ENCODE results near the gene CEACAM21. TPM values are rescaled to one million over a fixed set of nuclear protein-coding genes. Genes with fewer than 3 reads are reported as not detected.

CEACAM21 gene
- total RNA-seq, 4 donors from 2014 or later: 0.60 to 2.2 (median 0.87) TPM; not detected in 1

DNA sequence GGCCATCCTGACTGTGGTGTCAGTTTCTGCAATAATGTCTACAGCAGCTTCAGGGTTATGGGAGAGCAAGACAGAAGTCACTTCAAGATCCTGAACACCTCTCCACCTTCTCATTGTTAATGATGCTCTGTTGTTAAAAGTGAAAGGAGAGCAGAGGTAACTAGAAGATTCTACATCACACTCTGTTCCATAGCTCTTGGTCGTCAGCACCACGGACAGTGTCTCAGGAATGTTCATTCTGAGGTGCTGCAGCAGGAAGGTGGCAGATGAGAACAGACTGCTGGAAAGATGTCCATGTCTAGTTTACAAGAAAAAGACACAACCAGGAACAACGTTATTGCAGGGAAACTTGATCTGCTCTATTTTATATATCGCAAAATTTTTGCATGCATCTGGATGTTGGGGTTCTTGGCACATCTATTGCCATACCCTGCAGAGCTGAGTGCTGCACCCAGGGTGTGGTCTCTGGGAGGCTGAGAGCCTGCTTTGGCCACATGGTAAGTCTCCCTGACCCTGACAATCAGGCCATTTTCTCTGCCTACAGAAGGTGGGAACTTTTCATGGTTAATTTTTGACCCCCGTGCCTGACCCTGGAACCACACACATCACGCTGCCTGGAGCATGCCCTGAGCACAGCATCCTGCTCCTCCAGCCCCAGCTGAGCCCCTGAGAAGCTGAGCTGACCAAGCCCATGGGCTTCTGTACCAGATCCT is 12.7 kb downstream of the CEACAM21 start:
- TF ChIP-seq POLR2A (IDR thresholded peaks at IDR 0.05) (no peak), EP300 (IDR thresholded peaks at IDR 0.05) (no peak)
- TF ChIP-seq, protein P1, sequence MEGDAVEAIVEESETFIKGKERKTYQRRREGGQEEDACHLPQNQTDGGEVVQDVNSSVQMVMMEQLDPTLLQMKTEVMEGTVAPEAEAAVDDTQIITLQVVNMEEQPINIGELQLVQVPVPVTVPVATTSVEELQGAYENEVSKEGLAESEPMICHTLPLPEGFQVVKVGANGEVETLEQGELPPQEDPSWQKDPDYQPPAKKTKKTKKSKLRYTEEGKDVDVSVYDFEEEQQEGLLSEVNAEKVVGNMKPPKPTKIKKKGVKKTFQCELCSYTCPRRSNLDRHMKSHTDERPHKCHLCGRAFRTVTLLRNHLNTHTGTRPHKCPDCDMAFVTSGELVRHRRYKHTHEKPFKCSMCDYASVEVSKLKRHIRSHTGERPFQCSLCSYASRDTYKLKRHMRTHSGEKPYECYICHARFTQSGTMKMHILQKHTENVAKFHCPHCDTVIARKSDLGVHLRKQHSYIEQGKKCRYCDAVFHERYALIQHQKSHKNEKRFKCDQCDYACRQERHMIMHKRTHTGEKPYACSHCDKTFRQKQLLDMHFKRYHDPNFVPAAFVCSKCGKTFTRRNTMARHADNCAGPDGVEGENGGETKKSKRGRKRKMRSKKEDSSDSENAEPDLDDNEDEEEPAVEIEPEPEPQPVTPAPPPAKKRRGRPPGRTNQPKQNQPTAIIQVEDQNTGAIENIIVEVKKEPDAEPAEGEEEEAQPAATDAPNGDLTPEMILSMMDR (IDR thresholded peaks at IDR 0.05): no peak
- WGBS, 2 donors: 22 to 31% methylated on average over 6 of the region's 6 CpGs

DNA sequence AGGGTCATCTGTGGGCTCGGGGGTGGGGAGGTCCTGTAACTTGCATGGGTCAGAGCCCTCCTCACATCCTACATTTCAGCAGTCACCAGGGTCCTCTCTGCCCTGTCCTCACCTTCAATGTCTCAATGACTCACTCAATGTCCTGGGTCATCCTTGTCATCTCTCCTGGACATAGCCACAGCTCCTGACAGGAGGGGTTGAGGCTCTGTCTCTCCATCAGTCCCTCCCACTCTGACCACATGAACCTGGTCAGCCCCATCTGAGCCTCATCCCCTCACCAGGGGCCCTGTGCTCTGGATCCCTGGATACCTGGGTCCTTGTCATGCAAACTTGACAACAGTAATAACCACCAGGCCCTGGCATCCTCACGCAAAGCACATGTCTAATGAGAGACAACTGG is 13.4 kb downstream of the CEACAM21 start:
- WGBS, 2 donors: 35 to 59% methylated on average over 2 of the region's 2 CpGs
- TF ChIP-seq EP300 (IDR thresholded peaks at IDR 0.05) (no peak), POLR2A (IDR thresholded peaks at IDR 0.05) (no peak)
- TF ChIP-seq, protein P1 (IDR thresholded peaks at IDR 0.05): no peak
- no peak overlapping the region for H3K27ac ChIP-seq
- no peaks in the 10 kb centered on the region for H3K4me1 ChIP-seq
- no peak for DNase-seq (ENCODE audit: low spot score in 2 of 2)
- peaks cover 0 to 22% (median 0%) of the 10 kb centered on the region in 4 donors for H3K9me3 ChIP-seq
- no peaks in the 10 kb centered on the region for H3K36me3 ChIP-seq
- no peak overlapping the region for H3K4me3 ChIP-seq
- no peaks in the 10 kb centered on the region for H3K27me3 ChIP-seq

More for the DNA sequence above, 12.7 kb downstream of the CEACAM21 start:
- Histone ChIP-seq H3K27me3 (no peaks in the 10 kb centered on the region), H3K36me3 (no peaks in the 10 kb centered on the region), H3K4me3 (no peak overlapping the region), H3K4me1 (no peaks in the 10 kb centered on the region), H3K9me3 (peaks cover 0 to 23% (median 0%) of the 10 kb centered on the region in 4 donors), H3K27ac (no peak overlapping the region)
- peak in 1 of 2 donors; percentile 25 for DNase-seq (ENCODE audit: low spot score in 2 of 2)

DNA sequence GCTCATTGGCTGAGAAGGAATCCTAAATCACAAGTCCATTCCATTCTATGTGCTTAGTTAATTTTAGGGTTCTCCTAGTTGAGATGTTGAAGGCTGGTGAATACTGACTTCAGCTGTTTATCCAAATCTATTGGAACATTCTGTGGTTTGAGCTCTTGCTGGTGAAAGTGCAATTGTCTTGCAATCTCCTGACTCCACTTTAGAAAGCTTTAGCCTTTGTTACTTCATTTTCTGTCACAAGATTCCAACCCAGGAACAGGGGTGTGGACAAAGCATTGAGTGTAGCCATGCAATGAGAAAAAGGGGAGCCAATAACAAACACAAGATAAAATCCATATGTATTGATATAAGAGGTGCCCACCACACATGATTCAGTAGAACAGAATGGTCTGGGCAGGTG is 15.0 kb downstream of the CEACAM21 start:
- Histone ChIP-seq H3K27me3 (no peaks in the 10 kb centered on the region), H3K4me3 (no peak overlapping the region), H3K9me3 (peaks cover 0 to 22% (median 0%) of the 10 kb centered on the region in 4 donors), H3K4me1 (no peaks in the 10 kb centered on the region), H3K36me3 (no peaks in the 10 kb centered on the region), H3K27ac (no peak overlapping the region)
- TF ChIP-seq POLR2A (IDR thresholded peaks at IDR 0.05): no peak
- TF ChIP-seq, protein P1 (IDR thresholded peaks at IDR 0.05): no peak
- no peak for DNase-seq (ENCODE audit: low spot score in 2 of 2)

DNA sequence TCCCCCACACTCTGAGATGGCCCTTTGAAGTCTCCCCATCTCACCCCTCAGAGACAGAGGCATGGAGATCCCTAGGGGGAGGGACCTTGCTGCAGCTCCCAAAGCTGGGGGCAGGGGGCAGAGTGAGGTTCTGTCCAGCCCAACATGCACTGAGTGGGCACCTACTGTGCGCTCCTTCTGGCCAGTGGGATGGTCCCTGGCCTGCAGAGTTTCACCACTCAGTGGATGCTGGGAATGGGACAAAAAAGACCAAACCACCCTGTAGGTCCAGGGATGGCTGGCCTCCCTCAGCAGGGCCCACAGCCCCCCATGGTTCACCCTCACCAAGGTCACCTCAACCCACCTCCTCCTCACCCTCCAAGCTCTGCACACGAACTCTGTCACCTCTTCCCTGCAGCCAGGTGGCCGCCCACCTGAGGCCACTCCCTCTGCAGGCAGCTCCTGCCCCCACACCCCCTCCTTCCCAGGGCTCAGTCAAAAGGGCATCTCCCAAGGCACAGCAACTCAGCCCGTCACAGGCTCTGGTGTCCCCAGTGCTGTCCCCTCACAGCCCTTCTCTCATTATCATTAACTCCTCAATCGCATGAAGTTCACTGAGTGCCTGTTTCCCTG is 16.1 kb downstream of the CEACAM21 start:
- Histone ChIP-seq H3K4me3 (no peak overlapping the region), H3K4me1 (no peaks in the 10 kb centered on the region), H3K27ac (no peak overlapping the region), H3K9me3 (peaks cover 0 to 22% (median 0%) of the 10 kb centered on the region in 4 donors), H3K36me3 (no peaks in the 10 kb centered on the region), H3K27me3 (peaks cover 0 to 3% of the 10 kb centered on the region in 2 donors)
- whole genome bisulfite sequencing, 2 donors: 37 to 62% methylated on average over 4 to 5 of the region's 5 CpGs
- no peak for TF ChIP-seq EP300 (IDR thresholded peaks at IDR 0.05)
- no peak for TF ChIP-seq POLR2A (IDR thresholded peaks at IDR 0.05)
- TF ChIP-seq, protein P1 (IDR thresholded peaks at IDR 0.05): no peak
- DNase-seq (ENCODE audit: low spot score in 2 of 2): no peak

DNA sequence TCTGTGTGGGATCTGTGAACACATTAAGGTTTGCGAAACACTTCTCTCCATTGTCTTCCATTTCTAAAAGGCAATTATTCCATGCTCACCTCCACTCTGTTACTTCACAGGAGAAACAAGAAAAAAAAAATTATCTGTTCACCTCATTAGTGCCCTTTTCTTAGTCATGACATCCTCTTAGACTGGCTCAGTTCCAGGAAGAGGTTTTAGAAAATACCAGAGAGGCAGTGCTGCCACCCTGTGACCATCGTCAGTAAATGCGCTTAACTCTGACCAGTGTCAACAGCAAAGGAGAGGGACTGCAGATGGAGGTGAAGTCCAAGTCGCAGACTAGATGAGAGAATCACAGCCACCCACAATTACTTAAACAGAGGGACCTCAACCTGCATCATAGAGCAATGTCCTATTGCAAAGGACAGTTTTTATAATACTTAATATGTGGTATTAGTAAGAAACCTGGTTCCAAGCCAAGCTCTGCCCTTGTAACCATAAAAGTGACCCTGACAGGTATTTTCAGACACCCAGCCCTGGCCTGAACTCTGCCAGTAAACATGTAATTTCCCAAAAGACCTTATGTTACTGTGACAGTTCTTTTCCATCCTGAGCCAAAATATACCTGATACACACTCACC is 19.4 kb downstream of the CEACAM21 start:
- no peak overlapping the region for H3K27ac ChIP-seq
- H3K27me3 ChIP-seq: peaks cover 0 to 3% of the 10 kb centered on the region in 2 donors
- no peaks in the 10 kb centered on the region for H3K36me3 ChIP-seq
- peak in 1 of 2 donors; percentile 22 for DNase-seq (ENCODE audit: low spot score in 2 of 2)
- 26% methylated on average over 4 of the region's 4 CpGs for WGBS, 2 donors
- H3K4me1 ChIP-seq: peaks cover 0 to 7% (median 0%) of the 10 kb centered on the region in 4 donors
- peaks cover 0 to 22% (median 0%) of the 10 kb centered on the region in 4 donors for H3K9me3 ChIP-seq
- TF ChIP-seq, protein P1 (IDR thresholded peaks at IDR 0.05): peak; percentile 22 to 47 (median 34)
- no peak for TF ChIP-seq EP300 (IDR thresholded peaks at IDR 0.05)
- no peak for TF ChIP-seq POLR2A (IDR thresholded peaks at IDR 0.05)
- H3K4me3 ChIP-seq: no peak overlapping the region

Data from tibial nerve (tissue), 4 donors.